Stimulated activated naive CD4-positive, alpha-beta T cell (primary cell): ENCODE data around the gene ITGAL.

Experiments
- DNase-seq, 6 experiments: peaks; one replicate each; lab custom pipeline; 2025; lab: John Stamatoyannopoulos, UW

ITGAL gene

GRCh38 chr16:30567160-30567990 lies 94.8 kb downstream of the ITGAL start:
- DNase-seq, result peak in 3 of 6 experiments; percentile 17 to 25 (median 19)

GRCh38 chr16:30567991-30568638 lies 95.6 kb downstream of the ITGAL start:
- DNase-seq, result peak; percentile 16 to 80 (median 57)

DNA sequence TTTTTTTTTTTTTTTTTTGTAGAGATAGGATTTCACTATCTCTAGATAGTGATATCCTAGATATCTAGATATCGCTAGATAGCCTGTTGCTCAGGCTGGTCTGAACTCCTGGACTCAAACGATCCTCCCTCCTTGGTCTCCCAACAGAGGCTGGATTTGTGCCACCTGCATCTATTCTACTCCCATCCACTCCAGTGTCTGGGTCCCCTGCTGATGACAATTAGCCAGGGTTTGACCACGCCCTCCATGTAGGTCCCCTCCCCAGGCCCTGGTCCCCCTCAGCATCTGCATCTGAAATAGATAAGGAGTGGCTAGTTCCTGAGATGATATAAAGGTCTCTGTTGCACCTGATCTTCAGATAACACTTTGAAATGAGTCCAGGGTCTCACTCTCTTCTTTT lies 96.7 kb downstream of the ITGAL start:
- DNase-seq, result no peak

- DNase-seq, result no peak
Measured at GRCh38 chr16:30569746-30570635, 97.4 kb downstream of the ITGAL start.

DNA sequence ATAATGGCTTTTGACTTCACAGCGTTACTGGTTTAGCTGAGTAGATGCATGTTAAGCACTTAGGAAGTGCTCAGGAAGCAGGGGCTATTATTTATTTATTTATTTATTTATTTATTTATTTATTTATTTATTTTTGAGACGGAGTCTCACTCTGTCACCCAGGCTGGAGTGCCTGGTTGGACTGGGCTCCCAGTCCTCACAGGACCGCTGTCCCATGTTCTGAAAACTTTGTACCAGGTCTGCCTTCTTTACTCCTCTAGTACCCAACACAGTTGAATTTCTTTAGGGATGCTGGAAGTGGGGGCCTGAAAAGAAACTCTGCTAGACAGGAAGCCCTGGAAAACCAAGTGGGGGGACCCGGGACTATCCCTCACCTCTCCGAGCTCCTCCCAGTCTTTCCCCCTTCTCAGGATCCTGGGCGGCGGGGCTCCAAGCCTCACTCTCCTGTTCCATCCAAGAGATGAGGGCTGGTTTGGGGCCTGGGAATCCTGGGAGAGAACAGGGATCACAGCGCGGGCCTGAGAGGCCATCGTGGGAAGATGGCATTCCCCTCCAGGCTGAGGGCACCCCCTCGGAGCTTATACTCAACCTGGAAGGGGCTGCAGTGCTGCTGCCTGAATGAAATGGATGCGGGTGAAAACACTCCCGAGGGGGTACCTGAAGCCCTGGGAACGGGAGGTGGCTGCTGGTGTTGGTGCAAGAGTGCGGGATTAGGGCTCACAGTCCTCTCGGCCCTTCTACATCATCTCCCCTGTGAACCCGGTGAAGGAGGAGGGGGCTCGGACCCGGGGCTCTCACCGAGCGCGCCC lies 98.3 kb downstream of the ITGAL start:
- DNase-seq, result peak in 1 of 6 experiments; percentile 18

DNA sequence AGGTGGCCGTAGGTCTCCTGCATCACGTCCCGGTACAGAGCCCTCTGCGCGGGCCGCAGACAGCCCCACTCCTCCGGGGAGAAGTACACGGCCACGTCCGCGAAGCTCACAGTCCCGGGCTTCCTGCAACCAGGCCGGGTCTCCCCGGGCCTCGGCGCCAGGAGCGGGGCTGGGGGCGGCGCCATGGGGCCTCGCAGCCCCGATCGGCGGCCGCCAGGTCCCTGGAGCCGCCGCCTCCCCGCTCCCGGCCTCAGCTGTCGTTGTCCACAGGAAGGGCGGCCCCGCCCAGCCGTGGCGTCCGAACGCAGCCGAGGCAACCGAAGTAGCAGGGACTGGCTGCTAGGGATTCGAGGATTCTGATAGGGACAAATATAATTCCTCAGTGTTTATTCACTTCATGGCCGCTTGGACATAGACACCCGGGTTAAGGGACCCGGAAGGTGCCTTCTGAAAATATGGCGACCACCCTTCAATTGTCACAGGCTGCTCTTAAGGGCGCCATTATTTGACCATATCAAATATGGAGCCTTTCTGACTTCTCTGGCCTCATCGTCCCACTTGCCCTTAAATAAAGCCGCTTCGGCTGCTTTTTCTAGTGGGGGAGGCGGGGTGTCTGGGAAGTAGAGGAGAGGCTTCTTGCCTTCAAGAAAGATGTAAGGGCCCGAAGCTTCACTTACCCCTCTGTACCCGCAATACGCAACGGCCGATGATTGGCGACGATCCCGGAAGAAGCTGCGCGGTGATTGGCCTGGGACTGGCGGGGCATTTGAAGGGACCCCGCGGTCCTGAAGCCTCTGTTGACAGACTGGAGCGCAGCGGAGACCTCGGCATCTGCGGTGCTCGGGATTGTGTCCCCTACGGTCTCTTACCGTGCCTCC lies 99.1 kb downstream of the ITGAL start, which contains the start of gene ZNF688:
ZNF688 (minus strand) TSS at position 270 of the 878 bp plus-strand sequence; CDS start at position 185, 85 bp downstream.
- peak; percentile 87 to 98 (median 95) for DNase-seq
